ENCODE data around the gene RASD1.

GRCh38 chr17:17539591-17539990, 43.4 kb upstream of the RASD1 start:
- TF ChIP-seq POLR2A (IDR thresholded peaks at IDR 0.05) (no peak), CTCF (IDR thresholded peaks at IDR 0.05 in 8 of 11, conservative IDR thresholded peaks at IDR 0.05 in 3 of 11) (no peak)

Measured in spleen (tissue), 7 donors.